Gastrocnemius medialis (tissue), 4 donors: Measurements from ENCODE around the gene CASP4. TPM values are rescaled to one million over a fixed set of nuclear protein-coding genes. Genes with fewer than 3 reads are reported as not detected.

Source experiments
- ATAC-seq, 2 donors: fragments of 150-250 bp; one replicate each; pipeline ENCODE4 v1.9.1; 2016
- DNase-seq, 2 donors: peaks; one replicate each; pipeline ENCODE4 v3.0.0-alpha.2; 2019
- H3K27ac ChIP-seq, 4 donors: fragments of 200-600 bp; sonication (generic); 1 replicate in 1 of 4; 2 replicates in 3 of 4; pipeline ENCODE4 v1.5.1; 2016 to 2018; ENCODE audit warnings: mild to moderate bottlenecking in 2 of 4, moderate library complexity in 1 of 4
- H3K27me3 ChIP-seq, 3 donors: fragments of 200-600 bp; sonication (generic) in 2 of 3; 1 replicate in 1 of 3; 2 replicates in 2 of 3; pipeline versions ENCODE4 v1.5.1 to v1.6.0; 2016 to 2019; ENCODE audit warnings: mild to moderate bottlenecking in 1 of 3, moderate library complexity in 1 of 3
- H3K36me3 ChIP-seq, 2 donors: fragments of 200-600 bp; sonication (generic) in 1 of 2; one replicate each; pipeline ENCODE4 v1.5.1; 2017 to 2018
- H3K4me1 ChIP-seq, 2 donors: fragments of 200-600 bp; sonication (generic) in 1 of 2; one replicate each; pipeline ENCODE4 v1.5.1; 2016 to 2017; ENCODE audit warnings: mild to moderate bottlenecking in 2 of 2
- H3K4me3 ChIP-seq, 4 donors: fragments of 200-600 bp; sonication (generic) in 3 of 4; 1 replicate in 1 of 4; 2 replicates in 3 of 4; pipeline ENCODE4 v1.5.1; 2016 to 2019; ENCODE audit warnings: mild to moderate bottlenecking in 2 of 4
- H3K9me3 ChIP-seq, 3 donors: fragments of 200-600 bp; sonication (generic) in 2 of 3; 1 replicate in 1 of 3; 2 replicates in 2 of 3; pipeline ENCODE4 v1.5.1; 2016 to 2019
- CTCF ChIP-seq, 5 experiments: fragments of 450-650 bp in 3 of 5; fragments of 200-600 bp in 2 of 5; sonication (generic) in 2 of 5; IDR thresholded peaks in 4 of 5; conservative IDR thresholded peaks in 1 of 5; 1 replicate in 4 of 5; 2 replicates in 1 of 5; pipeline ENCODE4 v1.5.1; 2016 to 2019; ENCODE audit warnings: antibody characterized with exemption in 5 of 5, mild to moderate bottlenecking in 3 of 5, moderate library complexity in 3 of 5
- POLR2A ChIP-seq, 2 donors: fragments of 450-650 bp; IDR thresholded peaks; one replicate each; pipeline ENCODE4 v1.6.1; 2017; ENCODE audit warnings: antibody characterized with exemption in 2 of 2, mild to moderate bottlenecking in 2 of 2, moderate library complexity in 2 of 2
- in situ Hi-C, 4 donors: fragments of 200-750 bp; cut with MboI; loops; one replicate each; pipeline versions ENCODE4 v1.15.0 to v1.8.0; 2017; ENCODE audit warnings: low sequenced_read_pairs in 4 of 4
- intact Hi-C: fragments of 100-400 bp; cut with DNase I; formaldehyde crosslinking; loops from one replicate; pipeline ENCODE4 v1.15.1; 2023; ENCODE audit warnings: low total_unique reads
- total RNA-seq, 4 donors: library from RNA; depleted of rRNA; stranded (reverse); fragments of >200 nt; gene quantifications; one replicate each; pipeline versions ENCODE4 v1.1.0 to v1.2.3, GENCODE V29; 2016

CASP4 gene
- total RNA-seq, 4 donors from 2014 or later, result 12.0 to 17.2 (median 14.4) TPM

GRCh38 chr11:105000797-105001196 is 32.4 kb upstream of the CASP4 start:
- TF ChIP-seq POLR2A (IDR thresholded peaks at IDR 0.05) (no peak), CTCF (IDR thresholded peaks at IDR 0.05 in 4 of 5, conservative IDR thresholded peaks at IDR 0.05 in 1 of 5) (peak in 2 of 5 experiments; percentile 18 to 55)
- no peaks in the 10 kb centered on the region for H3K4me1 ChIP-seq
- no peaks in the 10 kb centered on the region for H3K27me3 ChIP-seq
- no peaks in the 10 kb centered on the region for H3K36me3 ChIP-seq
- H3K27ac ChIP-seq, result no peak overlapping the region
- no peak for ATAC-seq
- in situ Hi-C loops (no loop called here), intact Hi-C loops (no loop called here)
- no peak overlapping the region for H3K4me3 ChIP-seq
- H3K9me3 ChIP-seq, result no peaks in the 10 kb centered on the region
- no peak for DNase-seq

- Histone ChIP-seq H3K9me3 (no peaks in the 10 kb centered on the region), H3K4me3 (no peak overlapping the region), H3K4me1 (no peaks in the 10 kb centered on the region), H3K27me3 (no peaks in the 10 kb centered on the region), H3K36me3 (no peaks in the 10 kb centered on the region), H3K27ac (no peak overlapping the region)
- TF ChIP-seq CTCF (IDR thresholded peaks at IDR 0.05 in 4 of 5, conservative IDR thresholded peaks at IDR 0.05 in 1 of 5), result no peak
- no peak for TF ChIP-seq POLR2A (IDR thresholded peaks at IDR 0.05)
- DNase-seq (no peak), ATAC-seq (no peak)
- intact Hi-C loops (no loop called here), in situ Hi-C loops (no loop called here)
Observed at GRCh38 chr11:105000167-105000566, 31.8 kb upstream of the CASP4 start.

GRCh38 chr11:104999721-105000120 is 31.3 kb upstream of the CASP4 start:
- Histone ChIP-seq H3K4me1 (no peaks in the 10 kb centered on the region), H3K4me3 (no peak overlapping the region), H3K27me3 (no peaks in the 10 kb centered on the region), H3K36me3 (no peaks in the 10 kb centered on the region), H3K27ac (no peak overlapping the region), H3K9me3 (no peaks in the 10 kb centered on the region)
- no peak for TF ChIP-seq POLR2A (IDR thresholded peaks at IDR 0.05)
- in situ Hi-C loops, result no loop called here
- ATAC-seq, result no peak
- intact Hi-C loops, result no loop called here
- DNase-seq, result no peak

- Histone ChIP-seq H3K4me1 (no peaks in the 10 kb centered on the region), H3K36me3 (no peaks in the 10 kb centered on the region), H3K4me3 (no peak overlapping the region), H3K9me3 (no peaks in the 10 kb centered on the region), H3K27me3 (no peaks in the 10 kb centered on the region), H3K27ac (no peak overlapping the region)
- in situ Hi-C loops (no loop called here), intact Hi-C loops (no loop called here)
- DNase-seq (no peak), ATAC-seq (no peak)
- no peak for TF ChIP-seq CTCF (IDR thresholded peaks at IDR 0.05 in 4 of 5, conservative IDR thresholded peaks at IDR 0.05 in 1 of 5)
- no peak for TF ChIP-seq POLR2A (IDR thresholded peaks at IDR 0.05)
Observed at GRCh38 chr11:104997288-104997687, 28.9 kb upstream of the CASP4 start.

- no peaks in the 10 kb centered on the region for H3K27me3 ChIP-seq
- H3K9me3 ChIP-seq, result no peaks in the 10 kb centered on the region
- TF ChIP-seq POLR2A (IDR thresholded peaks at IDR 0.05) (no peak), CTCF (IDR thresholded peaks at IDR 0.05 in 4 of 5, conservative IDR thresholded peaks at IDR 0.05 in 1 of 5) (no peak)
- no peaks in the 10 kb centered on the region for H3K36me3 ChIP-seq
- no peaks in the 10 kb centered on the region for H3K4me1 ChIP-seq
- H3K27ac ChIP-seq, result no peak overlapping the region
- ATAC-seq, result no peak
- intact Hi-C loops (no loop called here), in situ Hi-C loops (no loop called here)
- no peak for DNase-seq
- H3K4me3 ChIP-seq, result no peak overlapping the region
Observed at GRCh38 chr11:104995001-104995408, 26.6 kb upstream of the CASP4 start.
